Endothelial cell of umbilical vein (primary cell): ENCODE data around the gene ZNF587B. TPM values are rescaled to one million over a fixed set of nuclear protein-coding genes. Genes with fewer than 3 reads are reported as not detected.

Experiments
- BruUV-seq: library from RNA; stranded (reverse); fragments of 400-500 nt; replicated peaks from 2 replicates; lab custom pipeline; 2021; lab: Mats Ljungman, UMichigan
- CTCF ChIA-PET: fragments of 300-600, 350-600 bp; sonication (Branson Sonifier 250); formaldehyde crosslinking; loops from one replicate; lab custom pipeline; 2021; ENCODE audit warnings: antibody characterized with exemption, inconsistent platforms; lab: Charles Lee
- POLR2A ChIA-PET: fragments of 300-600, 350-600 bp; sonication (Branson Sonifier 250); formaldehyde crosslinking; loops from one replicate; lab custom pipeline; 2021; ENCODE audit warnings: antibody characterized with exemption, inconsistent platforms; lab: Charles Lee
- DNase-seq: peaks from one replicate; pipeline ENCODE4 v3.0.0-alpha.2; 2011; ENCODE audit warnings: low read depth, low spot score
- FAIRE-seq: peaks from 2 replicates; lab custom pipeline; 2011; peaks lifted over from hg19 to GRCh38; lab: Jason Lieb, UNC
- H2AFZ ChIP-seq: 2 replicates; pipeline ENCODE4 v1.6.0; 2012; ENCODE audit warnings: low read depth, low read length, control low read depth, inconsistent platforms
- H3K27ac ChIP-seq: 2 replicates; pipeline ENCODE4 v1.5.1; 2011; ENCODE audit warnings: low read depth, mild to moderate bottlenecking, control low read depth, low read length, moderate library complexity; ENCODE audit not compliant: insufficient read depth
- H3K27me3 ChIP-seq, 2 experiments: 2 replicates each; pipeline versions ENCODE4 v1.6.0 to v1.6.1; 2011; ENCODE audit warnings: low read length in 2 of 2, mixed read lengths in 1 of 2; ENCODE audit not compliant: control insufficient read depth in 2 of 2, insufficient read depth in 2 of 2
- H3K36me3 ChIP-seq, 2 experiments: 2 replicates in 1 of 2; 3 replicates in 1 of 2; pipeline ENCODE4 v1.5.1; 2011; ENCODE audit warnings: low read length in 2 of 2, mild to moderate bottlenecking in 1 of 2, moderate library complexity in 1 of 2; ENCODE audit not compliant: control insufficient read depth in 2 of 2, insufficient read depth in 2 of 2; ENCODE audit errors: extremely low read depth in 1 of 2
- H3K4me1 ChIP-seq: 3 replicates; pipeline ENCODE4 v1.5.1; 2011; ENCODE audit warnings: mild to moderate bottlenecking, low read length; ENCODE audit not compliant: control insufficient read depth, insufficient read depth; ENCODE audit errors: extremely low read depth
- H3K4me2 ChIP-seq: 2 replicates; pipeline ENCODE4 v1.6.1; 2011; ENCODE audit warnings: low read length, control low read depth, mixed read lengths; ENCODE audit not compliant: insufficient read depth
- H3K4me3 ChIP-seq, 3 experiments: fragments of 200-600 bp in 1 of 3; sonication (generic), shearing (Covaris generic) in 1 of 3; replicated peaks in 1 of 3; 2 replicates each; pipeline ENCODE4 v1.5.1; 2011 to 2016; ENCODE audit warnings: control low read depth in 3 of 3, low read length in 3 of 3, mild to moderate bottlenecking in 2 of 3, inconsistent platforms in 1 of 3, low read depth in 1 of 3, moderate library complexity in 1 of 3; ENCODE audit not compliant: insufficient read depth in 1 of 3
- H3K79me2 ChIP-seq: 2 replicates; pipeline ENCODE4 v1.6.0; 2012; ENCODE audit warnings: low read length, inconsistent platforms; ENCODE audit not compliant: control insufficient read depth, insufficient read depth
- H3K9ac ChIP-seq: replicated peaks from 2 replicates; pipeline ENCODE3; 2011; ENCODE audit warnings: low read length, control low read depth; ENCODE audit not compliant: insufficient read depth; ENCODE audit errors: extremely low read depth
- H3K9me1 ChIP-seq: replicated peaks from 3 replicates; pipeline ENCODE4 v1.6.0; 2011; ENCODE audit warnings: mild to moderate bottlenecking, low read length; ENCODE audit not compliant: control insufficient read depth, insufficient read depth; ENCODE audit errors: extremely low read depth
- H3K9me3 ChIP-seq: replicated peaks from 2 replicates; pipeline ENCODE4 v1.5.1; 2012; ENCODE audit warnings: low read length, inconsistent platforms; ENCODE audit not compliant: control insufficient read depth, insufficient read depth
- H4K20me1 ChIP-seq: replicated peaks from 2 replicates; pipeline ENCODE3; 2011; ENCODE audit warnings: mild to moderate bottlenecking, low read length; ENCODE audit not compliant: control insufficient read depth, insufficient read depth; ENCODE audit errors: extremely low read depth
- CTCF ChIP-seq, 2 donors: IDR thresholded peaks; 1 replicate in 1 of 2; 2 replicates in 1 of 2; pipeline ENCODE4 v1.5.1; 2011; ENCODE audit warnings: low read length in 2 of 2, mild to moderate bottlenecking in 2 of 2, moderate library complexity in 2 of 2, control low read depth in 1 of 2, inconsistent platforms in 1 of 2, low read depth in 1 of 2; ENCODE audit not compliant: insufficient read depth in 1 of 2; ENCODE audit errors: extremely low read depth in 1 of 2
- EZH2 ChIP-seq: IDR thresholded peaks from 2 replicates; pipeline ENCODE4 v1.6.1; 2012; ENCODE audit warnings: borderline replicate concordance, low read depth, mild to moderate bottlenecking, moderate library complexity, low read length, inconsistent platforms; ENCODE audit not compliant: severe bottlenecking
- FOS ChIP-seq: IDR thresholded peaks from 2 replicates; pipeline ENCODE4 v1.6.1; 2011; ENCODE audit warnings: mild to moderate bottlenecking, low read length, moderate library complexity, borderline replicate concordance; ENCODE audit not compliant: insufficient read depth
- GATA2 ChIP-seq: IDR thresholded peaks from 2 replicates; pipeline ENCODE4 v1.7.0; 2011; ENCODE audit warnings: low read depth, mild to moderate bottlenecking, moderate library complexity, mixed read lengths, low read length; ENCODE audit not compliant: insufficient read length, insufficient read depth
- JUN ChIP-seq: IDR thresholded peaks from 2 replicates; pipeline ENCODE4 v1.6.1; 2011; ENCODE audit warnings: borderline replicate concordance, low read depth; ENCODE audit not compliant: insufficient read length, insufficient read depth
- MAX ChIP-seq: IDR thresholded peaks from 2 replicates; pipeline ENCODE4 v1.6.1; 2011; ENCODE audit not compliant: insufficient read depth, insufficient read length
- MYC ChIP-seq: IDR thresholded peaks from one replicate; pipeline ENCODE4 v1.6.1; 2011; ENCODE audit warnings: mild to moderate bottlenecking, low read depth, low read length
- POLR2A ChIP-seq: IDR thresholded peaks from 2 replicates; pipeline ENCODE4 v1.6.1; 2012; ENCODE audit warnings: low read depth, mild to moderate bottlenecking, control low read depth, low read length
- POLR2AphosphoS5 ChIP-seq: IDR thresholded peaks from 2 replicates; pipeline ENCODE4 v1.6.1; 2012; ENCODE audit warnings: low read depth, mild to moderate bottlenecking, control low read depth, low read length, moderate library complexity; ENCODE audit not compliant: insufficient read depth
- dilution Hi-C: fragments of 300-500 bp; cut with MboI; formaldehyde crosslinking; loops from one replicate; pipeline ENCODE4 v1.15.0; 2019; ENCODE audit warnings: low sequenced_read_pairs; ENCODE audit not compliant: extremely low pct_ligation_motif_present
- intact Hi-C: fragments of 100-400 bp; cut with micrococcal nuclease; formaldehyde crosslinking; loops from one replicate; pipeline ENCODE4 v1.10.0; 2022
- polyA plus RNA-seq, 4 experiments: library from polyadenylated mRNA; depleted of rRNA in 3 of 4; stranded (reverse) in 3 of 4; unstranded in 1 of 4; fragments of >200 nt; gene quantifications; 2 replicates each; pipeline versions ENCODE4 v1.2.1 to v1.2.3, GENCODE V29; 2011 to 2012; ENCODE audit warnings: missing spikeins in 1 of 4
- total RNA-seq: library from RNA; stranded (reverse); gene quantifications from 2 replicates; pipeline ENCODE4 v1.2.3, GENCODE V29; 2021

ZNF587B gene
- total and polyA plus RNA-seq, 2 donors (not counting 3 experiments of a cell fraction or from before 2014, with no cell fraction given) = 3.2 to 16.3 TPM

DNA sequence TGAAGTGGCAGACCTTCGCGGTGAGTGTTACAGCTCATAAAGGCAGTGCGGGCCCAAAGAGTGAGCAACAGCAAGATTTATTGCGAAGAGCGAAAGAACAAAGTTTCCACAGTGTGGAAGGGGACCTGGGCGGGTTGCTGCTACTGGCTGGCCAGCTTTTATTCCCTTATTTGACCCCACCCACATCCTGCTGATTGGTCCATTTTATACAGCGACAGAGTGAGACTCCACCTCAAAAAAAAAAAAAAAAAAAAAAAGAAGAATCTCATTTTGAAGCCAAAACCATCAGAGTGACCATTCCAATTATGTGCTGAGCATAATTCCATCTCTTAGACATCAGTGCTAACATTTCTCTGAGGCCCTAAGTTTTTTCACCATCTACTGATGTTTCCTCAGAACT lies 13.4 kb upstream of the ZNF587B start:
- no peak overlapping the region for H3K4me3 ChIP-seq
- no peak overlapping the region for H3K9ac ChIP-seq
- dilution Hi-C loops (no loop called here), intact Hi-C loops (no loop called here)
- H2AFZ ChIP-seq = no peak overlapping the region
- TF ChIP-seq GATA2 (no peak), MAX (no peak), CTCF (IDR thresholded peaks at IDR 0.05; ENCODE audit: extremely low read depth in 1 of 2, insufficient read depth in 1 of 2, low read depth in 1 of 2, low read length in 2 of 2) (no peak), JUN (no peak), FOS (no peak), POLR2AphosphoS5 (no peak), EZH2 (no peak), POLR2A (no peak), MYC (no peak)
- H3K27me3 ChIP-seq = no peaks in the 10 kb centered on the region
- H3K9me3 ChIP-seq = no peaks in the 10 kb centered on the region
- no peak overlapping the region for H3K4me2 ChIP-seq
- ChIA-PET POLR2A (interaction anchor here (0.7 kb wide), 1 partner anchor 16 kb away, joined by 7 read pairs; no protein-coding TSS in a partner anchor), CTCF (no interaction called here)
- no TSS peak for BruUV-seq
- H3K79me2 ChIP-seq = peaks cover 25% of the 10 kb centered on the region
- FAIRE-seq (no peak), DNase-seq (no peak)
- no peaks in the 10 kb centered on the region for H3K36me3 ChIP-seq
- no peaks in the 10 kb centered on the region for H3K9me1 ChIP-seq
- peaks cover 5% of the 10 kb centered on the region for H3K4me1 ChIP-seq
- no peak overlapping the region for H3K27ac ChIP-seq
- no peaks in the 10 kb centered on the region for H4K20me1 ChIP-seq
